GM08714 (cell line): ENCODE data around the gene FBXL7.

Experiments used
- H3K4me3 ChIP-seq: fragments of 200-500 bp; sonication (Bioruptor generic); 2 replicates; pipeline ENCODE4 v1.5.1; 2014; ENCODE audit warnings: mild to moderate bottlenecking, low read length, inconsistent platforms
- ZNF274 ChIP-seq: IDR thresholded peaks from 2 replicates; pipeline ENCODE4 v1.6.1; 2012; ENCODE audit warnings: mild to moderate bottlenecking, low read depth, low read length

The FBXL7 gene

DNA sequence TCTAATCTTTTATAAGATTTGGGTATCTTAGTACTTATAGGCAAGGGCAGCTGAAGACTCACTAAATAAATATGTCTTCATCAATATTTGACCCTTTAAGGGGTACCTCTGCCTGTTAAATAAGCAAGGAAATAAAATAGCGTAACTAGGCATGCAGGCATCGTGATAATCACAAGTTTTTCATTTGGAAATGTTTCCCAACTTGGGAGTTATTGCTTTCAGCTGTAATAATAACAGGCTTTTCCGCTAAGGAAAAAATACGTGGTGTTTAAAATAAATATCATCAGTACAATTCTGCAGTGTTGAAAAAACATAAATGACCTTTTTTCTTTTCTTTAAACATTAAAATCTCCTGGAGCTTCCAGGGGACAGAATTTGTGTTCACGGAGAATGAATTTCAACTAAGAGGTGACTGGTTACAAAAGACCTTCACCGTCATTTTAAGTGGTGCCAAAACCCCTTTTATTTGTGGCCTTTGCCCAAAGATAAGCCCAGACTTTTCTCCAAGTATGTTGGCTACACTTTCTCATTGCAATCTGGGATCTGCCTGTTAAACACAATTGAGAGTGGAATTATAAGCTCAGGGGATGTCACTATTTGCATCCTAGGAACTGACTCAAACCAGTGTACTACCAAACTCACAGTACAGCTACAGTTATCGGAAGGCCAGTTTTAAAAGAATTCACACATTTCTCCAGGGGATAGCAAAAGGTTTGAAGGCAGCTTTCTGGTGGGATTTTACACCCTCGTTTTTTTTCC is 218.6 kb downstream of the FBXL7 start:
- no peak overlapping the region for H3K4me3 ChIP-seq
- TF ChIP-seq ZNF274, result no peak

DNA sequence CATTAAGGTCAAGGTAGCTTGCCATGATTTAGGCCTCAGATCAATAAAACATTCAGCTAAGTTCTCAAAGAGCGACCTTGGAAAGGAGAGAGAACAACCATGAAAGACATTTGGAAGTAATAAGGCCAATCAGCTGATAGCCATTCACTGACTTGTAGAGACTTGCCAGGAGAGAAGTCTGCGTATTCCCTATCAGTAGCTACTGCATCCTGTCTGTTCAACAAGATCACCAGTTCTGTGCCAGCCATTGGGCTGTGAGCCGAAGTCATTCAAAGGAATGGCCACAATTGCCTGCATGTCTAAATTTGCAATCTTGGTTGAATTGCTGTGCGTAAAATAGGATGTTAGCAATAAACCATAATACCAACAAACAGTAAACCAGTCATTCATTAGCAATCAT is 219.8 kb downstream of the FBXL7 start:
- TF ChIP-seq ZNF274, result no peak
- H3K4me3 ChIP-seq, result no peak overlapping the region

DNA sequence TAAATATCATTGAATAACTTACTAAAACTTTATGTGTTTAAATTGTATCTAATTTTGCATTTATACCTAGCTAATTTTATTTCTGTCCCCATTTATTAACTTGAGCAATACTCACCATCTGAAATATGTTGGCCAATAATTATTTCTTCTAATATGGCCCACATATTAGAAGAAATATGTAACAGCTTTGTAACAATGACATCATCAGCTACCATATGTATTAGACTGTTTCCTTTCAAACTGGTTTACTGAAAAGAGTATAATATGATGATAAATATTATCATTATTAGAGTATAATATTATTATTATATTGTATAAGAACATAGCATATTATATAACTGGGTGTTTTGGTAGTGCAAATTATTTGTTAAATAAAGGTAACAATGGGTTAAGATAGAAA is 220.5 kb downstream of the FBXL7 start:
- no peak overlapping the region for H3K4me3 ChIP-seq
- no peak for TF ChIP-seq ZNF274

DNA sequence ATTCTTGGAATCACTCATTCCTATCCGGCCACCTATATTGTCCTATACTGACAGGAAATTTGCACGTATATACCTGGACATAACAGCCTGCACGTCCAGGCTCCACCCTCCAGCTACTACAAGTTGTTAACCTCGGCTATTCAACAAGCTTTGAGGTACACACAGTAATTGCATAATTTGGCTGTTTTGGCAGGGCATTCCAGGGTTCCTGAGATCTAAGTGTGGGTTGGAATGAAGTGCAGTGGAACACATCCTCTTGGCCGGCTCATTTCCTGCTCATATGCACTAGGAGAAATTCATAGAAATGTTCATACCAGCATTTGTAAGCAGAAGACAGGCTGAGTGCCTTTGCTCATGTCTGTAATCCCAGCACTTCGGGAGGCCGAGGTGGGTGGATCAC is 222.3 kb downstream of the FBXL7 start:
- TF ChIP-seq ZNF274, result no peak
- H3K4me3 ChIP-seq, result no peak overlapping the region

DNA sequence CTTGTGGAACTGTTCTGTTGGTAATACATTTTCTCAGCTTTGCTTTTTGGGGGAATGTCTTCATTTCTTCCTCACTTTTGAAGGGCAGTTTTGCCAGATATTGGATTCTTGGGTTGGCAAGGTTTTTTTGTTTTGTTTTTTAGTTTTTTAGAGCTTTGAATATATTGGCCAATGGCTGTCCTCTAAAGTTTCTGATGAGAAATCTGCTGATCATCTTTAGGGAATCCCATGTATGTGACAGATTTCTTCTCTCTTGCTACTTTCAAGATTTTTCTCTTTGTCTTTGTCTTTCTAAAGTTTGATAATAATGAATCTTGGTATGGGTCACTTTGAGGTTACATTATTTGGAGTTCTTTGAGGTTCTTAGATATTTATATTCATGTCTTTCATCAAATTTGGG is 227.4 kb downstream of the FBXL7 start:
- H3K4me3 ChIP-seq, result no peak overlapping the region
- no peak for TF ChIP-seq ZNF274

DNA sequence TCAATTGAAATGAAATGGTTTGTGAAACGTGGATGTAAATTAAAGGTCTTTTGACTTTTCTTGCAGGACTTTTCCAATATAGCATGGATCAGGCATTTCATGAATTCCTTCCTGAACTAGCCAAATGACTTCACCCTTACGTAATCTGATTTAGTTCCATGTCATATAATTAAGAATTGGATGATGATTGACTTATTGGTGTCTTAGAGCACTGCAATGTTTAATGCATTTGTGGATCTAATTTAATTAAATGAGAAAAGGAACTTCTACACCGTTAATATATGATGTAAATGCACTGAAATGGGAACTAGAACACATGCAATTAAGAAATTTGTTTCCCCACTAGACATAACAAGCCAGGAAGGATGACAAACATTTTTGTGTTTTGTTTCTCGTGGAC is 228.8 kb downstream of the FBXL7 start:
- H3K4me3 ChIP-seq, result no peak overlapping the region
- TF ChIP-seq ZNF274, result no peak

DNA sequence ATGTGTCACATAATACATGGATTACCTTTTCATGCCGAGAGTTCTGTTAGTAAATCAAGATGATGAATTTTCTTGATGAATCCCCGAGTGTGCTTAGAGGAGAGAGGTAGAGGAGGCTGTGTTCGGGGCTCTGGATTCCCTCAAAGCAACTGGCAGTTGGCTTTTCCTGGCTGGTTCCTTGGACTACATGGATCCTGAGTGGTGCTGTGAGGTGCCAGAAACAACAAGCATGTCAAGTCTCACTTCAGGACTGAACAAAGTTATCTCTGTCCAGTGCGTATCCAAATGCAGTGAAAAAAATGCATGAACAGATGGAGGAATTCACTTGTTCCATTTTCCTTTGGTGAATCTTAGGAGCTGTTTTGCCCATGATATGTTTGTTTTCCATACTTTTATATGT is 231.7 kb downstream of the FBXL7 start:
- H3K4me3 ChIP-seq, result no peak overlapping the region
- no peak for TF ChIP-seq ZNF274

DNA sequence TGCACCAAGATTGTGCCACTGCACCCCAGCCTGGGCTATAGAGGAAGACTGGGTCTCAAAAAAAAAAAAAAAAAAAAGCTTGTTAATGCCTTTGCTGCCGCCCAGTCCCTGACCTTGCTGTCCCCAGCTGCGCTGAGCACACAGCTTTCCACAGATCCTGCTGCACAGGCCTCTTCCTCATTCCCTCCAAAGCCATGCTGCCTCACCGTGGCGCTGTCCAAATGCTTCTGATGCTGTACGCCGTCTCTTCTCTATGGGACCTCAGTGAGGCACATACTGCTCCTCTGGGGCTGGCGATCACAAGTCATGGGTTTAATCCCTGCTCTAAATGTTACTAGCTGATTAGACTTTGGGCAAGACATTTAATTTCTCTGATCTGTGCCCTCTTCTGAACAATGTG is 234.1 kb downstream of the FBXL7 start:
- no peak overlapping the region for H3K4me3 ChIP-seq
- TF ChIP-seq ZNF274, result no peak

DNA sequence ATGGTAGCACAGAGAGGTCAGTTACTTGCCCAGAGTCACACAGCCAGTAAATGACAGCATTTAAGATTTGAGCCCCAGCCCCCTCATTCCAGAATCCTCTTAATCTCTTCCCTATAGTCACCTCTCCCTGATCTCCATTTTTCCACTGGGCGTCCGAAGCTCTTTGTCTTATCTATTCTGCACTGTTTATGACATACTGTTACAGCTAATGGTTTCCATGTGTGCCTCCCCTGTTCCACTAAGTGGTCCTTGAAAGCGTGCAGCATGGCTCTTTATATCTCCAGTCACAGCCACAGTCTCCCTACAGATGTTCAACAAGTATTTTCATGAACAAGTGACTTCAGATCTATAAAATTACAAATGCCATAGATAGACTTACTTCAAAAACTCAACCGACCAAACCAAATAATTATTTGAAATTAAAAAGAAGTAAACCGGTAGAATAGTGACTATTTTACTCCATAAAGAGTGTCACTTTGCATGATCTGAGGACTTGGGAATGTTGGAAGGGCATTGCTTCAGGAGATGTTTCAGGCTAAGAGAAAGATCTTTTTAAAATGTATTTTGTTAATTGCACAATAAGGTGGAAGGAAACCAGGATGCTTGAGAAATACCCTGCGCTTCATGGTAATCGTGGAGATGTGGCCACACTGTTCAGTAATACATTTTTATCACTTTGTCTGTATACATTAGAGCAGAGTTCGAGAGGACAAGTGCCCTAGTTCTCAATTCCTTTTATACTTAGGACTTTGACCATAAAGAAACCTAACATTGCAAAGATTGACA is 237.2 kb downstream of the FBXL7 start:
- TF ChIP-seq ZNF274, result no peak
- H3K4me3 ChIP-seq, result no peak overlapping the region

DNA sequence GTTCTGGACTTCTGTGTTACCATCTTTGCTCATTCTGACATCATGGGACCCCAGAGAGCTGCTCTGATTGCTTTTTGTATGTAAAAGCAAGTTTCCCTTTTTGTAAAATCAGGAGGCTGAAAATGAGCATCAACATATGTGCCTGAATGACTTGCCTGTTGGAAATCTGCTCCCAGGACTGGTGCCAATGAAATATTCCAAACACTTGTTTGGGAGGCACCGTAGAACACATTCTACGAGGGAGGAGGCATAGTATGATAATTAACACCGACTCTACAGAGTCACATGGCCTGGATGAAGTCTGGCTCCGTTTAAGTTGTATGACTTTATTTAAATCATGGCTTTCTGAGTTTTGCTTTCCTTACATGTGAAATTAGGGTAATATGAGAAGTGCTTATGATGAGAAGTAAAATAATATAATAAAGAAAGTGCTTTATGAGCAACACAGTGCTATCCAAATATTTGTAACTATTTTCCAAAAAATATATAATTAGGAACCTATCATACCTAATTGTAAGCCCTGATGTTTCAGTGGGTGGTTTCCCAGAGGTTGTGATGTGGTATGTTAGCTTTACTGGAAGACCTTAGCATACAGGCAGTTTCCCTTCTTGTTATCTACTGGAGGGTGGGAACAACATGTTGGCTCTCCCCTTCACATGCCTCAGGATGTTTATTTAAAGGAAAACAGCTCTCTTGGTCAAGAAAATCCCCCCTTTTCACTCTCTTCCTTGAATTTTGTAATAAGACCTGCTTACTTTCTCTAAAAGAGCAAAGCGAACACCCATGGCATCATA is 238.1 kb downstream of the FBXL7 start:
- H3K4me3 ChIP-seq, result no peak overlapping the region
- no peak for TF ChIP-seq ZNF274

DNA sequence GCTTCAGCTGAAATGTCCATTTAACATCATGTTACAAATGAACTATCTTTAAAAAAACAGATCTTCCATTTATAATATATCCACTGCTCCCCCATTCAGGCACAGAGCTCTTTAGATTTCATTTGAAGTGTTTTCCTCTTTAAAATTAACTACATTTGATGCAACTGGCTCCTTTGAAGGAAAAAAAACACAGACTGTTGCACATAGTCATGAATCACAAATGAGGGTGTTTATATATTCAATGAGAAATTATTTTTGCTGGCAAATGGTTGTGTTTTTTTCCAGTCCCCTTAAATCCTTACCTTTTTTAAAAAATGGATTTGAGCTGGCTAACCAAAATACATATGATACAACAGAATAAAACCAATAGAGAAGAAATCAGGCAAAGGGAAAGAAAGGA is 240.4 kb downstream of the FBXL7 start:
- TF ChIP-seq ZNF274, result no peak
- no peak overlapping the region for H3K4me3 ChIP-seq

DNA sequence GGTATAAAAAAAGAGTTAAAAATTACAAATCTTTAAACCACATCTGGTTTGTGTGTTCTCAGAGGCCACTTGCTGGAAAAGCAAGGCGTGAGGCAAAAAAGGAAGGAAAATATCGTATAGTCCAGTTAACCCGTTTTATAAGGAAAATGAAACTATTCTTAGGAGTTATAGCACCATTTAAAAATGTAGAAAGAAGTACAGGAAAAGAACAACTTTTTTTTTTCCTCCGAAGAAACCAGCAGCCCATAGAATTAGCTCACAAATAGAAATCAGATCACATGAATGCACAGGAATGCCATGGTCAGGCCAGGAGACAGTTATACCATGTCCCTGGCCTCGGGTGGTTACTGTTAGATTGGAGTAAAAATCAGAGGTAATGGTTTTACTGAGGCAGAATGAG is 241.6 kb downstream of the FBXL7 start:
- no peak overlapping the region for H3K4me3 ChIP-seq
- TF ChIP-seq ZNF274, result no peak

DNA sequence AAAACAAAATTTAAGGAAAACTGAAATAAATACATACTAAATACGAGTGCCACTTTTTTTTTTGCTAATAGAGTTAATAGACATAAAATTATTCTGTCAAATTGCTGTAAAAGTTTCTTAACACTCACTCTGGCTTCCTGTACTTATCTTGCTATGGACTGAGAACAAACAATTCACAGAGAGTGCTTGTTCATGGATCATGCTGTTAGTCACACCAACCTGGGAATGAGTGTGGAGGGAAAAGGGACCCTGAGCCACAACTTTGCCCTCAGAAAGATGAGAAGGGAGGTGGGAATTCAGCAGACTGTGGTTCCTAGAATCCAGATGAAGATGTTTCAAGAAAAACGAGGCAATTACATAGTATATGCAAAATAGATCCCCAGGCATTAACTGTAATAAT is 246.9 kb downstream of the FBXL7 start:
- TF ChIP-seq ZNF274, result no peak
- H3K4me3 ChIP-seq, result no peak overlapping the region

DNA sequence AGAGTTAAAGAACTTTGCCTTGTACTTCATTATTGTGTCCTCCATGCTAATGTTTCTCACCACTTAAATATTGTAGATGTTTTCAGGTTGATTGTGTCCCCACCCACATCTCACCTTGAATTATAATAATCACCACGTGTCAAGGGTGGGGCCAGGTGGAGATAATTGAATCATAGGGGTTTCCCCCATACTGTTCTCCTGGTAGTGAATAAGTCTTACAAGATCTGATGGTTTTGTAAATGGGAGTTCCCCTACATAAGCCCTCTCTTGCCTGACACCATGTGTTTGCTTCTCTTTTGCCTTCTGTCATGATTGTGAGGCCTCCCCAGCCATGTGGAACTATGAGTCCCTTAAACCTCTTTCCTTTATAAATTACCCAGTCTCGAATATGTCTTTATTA is 248.3 kb downstream of the FBXL7 start:
- TF ChIP-seq ZNF274, result no peak
- H3K4me3 ChIP-seq, result no peak overlapping the region
